CD8-positive, alpha-beta memory T cell (primary cell): ENCODE data around the gene COA4. TPM values are rescaled to one million over a fixed set of nuclear protein-coding genes. Genes with fewer than 3 reads are reported as not detected.
A peak's percentile ranks its signal among the peaks of the same experiment; 100 is the strongest.

ENCODE experiments used
- CTCF ChIA-PET: fragments of 350-600 bp; sonication (Branson Sonifier 250); formaldehyde crosslinking; loops from one replicate; lab custom pipeline; 2021; ENCODE audit warnings: antibody characterized with exemption; lab: Charles Lee
- POLR2A ChIA-PET: fragments of 350-600 bp; sonication (Branson Sonifier 250); formaldehyde crosslinking; loops from one replicate; lab custom pipeline; 2021; ENCODE audit warnings: antibody characterized with exemption; lab: Charles Lee
- DNase-seq, 5 donors: peaks; one replicate each; pipeline versions ENCODE4 v3.0.0 to v3.0.0-alpha.2; 2020 to 2022; ENCODE audit warnings: mixed read lengths in 1 of 5
- H3K27ac ChIP-seq: one replicate; pipeline ENCODE4 v1.7.0; 2013; ENCODE audit warnings: low read depth, mild to moderate bottlenecking, low read length, moderate library complexity
- H3K27me3 ChIP-seq: 2 replicates; pipeline ENCODE4 v1.7.0; 2013; ENCODE audit warnings: low read length, mild to moderate bottlenecking; ENCODE audit not compliant: insufficient read depth, poor library complexity, severe bottlenecking
- H3K36me3 ChIP-seq: 2 replicates; pipeline ENCODE4 v1.7.0; 2013; ENCODE audit warnings: mild to moderate bottlenecking, low read length, moderate library complexity; ENCODE audit not compliant: insufficient read depth
- H3K4me1 ChIP-seq: 2 replicates; pipeline ENCODE4 v1.7.0; 2013; ENCODE audit warnings: mild to moderate bottlenecking, low read length, moderate library complexity; ENCODE audit not compliant: insufficient read depth
- H3K4me3 ChIP-seq: 2 replicates; pipeline ENCODE4 v1.7.0; 2013; ENCODE audit warnings: mild to moderate bottlenecking, low read length
- H3K9me3 ChIP-seq: 2 replicates; pipeline ENCODE4 v1.7.0; 2013; ENCODE audit warnings: mild to moderate bottlenecking, low read length
- H3K27ac Mint-ChIP-seq, 8 donors: one replicate each; pipeline ENCODE4 v1.8.0; 2020 to 2021; ENCODE audit warnings: mixed read lengths in 8 of 8, mild to moderate bottlenecking in 6 of 8, inconsistent platforms in 3 of 8, moderate library complexity in 3 of 8
- H3K27me3 Mint-ChIP-seq, 2 donors: one replicate each; pipeline ENCODE4 v1.8.0; 2020 to 2021; ENCODE audit warnings: mixed read lengths in 2 of 2, mild to moderate bottlenecking in 1 of 2, moderate library complexity in 1 of 2
- H3K36me3 Mint-ChIP-seq, 3 donors: one replicate each; pipeline ENCODE4 v1.8.0; 2020 to 2021; ENCODE audit warnings: mixed read lengths in 3 of 3, inconsistent platforms in 1 of 3, mild to moderate bottlenecking in 1 of 3
- H3K4me1 Mint-ChIP-seq, 3 donors: one replicate each; pipeline ENCODE4 v1.8.0; 2020 to 2021; ENCODE audit warnings: mixed read lengths in 3 of 3, inconsistent platforms in 1 of 3, mild to moderate bottlenecking in 1 of 3
- H3K4me3 Mint-ChIP-seq, 7 donors: one replicate each; pipeline ENCODE4 v1.8.0; 2020 to 2021; ENCODE audit warnings: mixed read lengths in 7 of 7, mild to moderate bottlenecking in 6 of 7, moderate library complexity in 4 of 7, inconsistent platforms in 2 of 7
- H3K9me3 Mint-ChIP-seq, 5 donors: one replicate each; pipeline ENCODE4 v1.8.0; 2020 to 2022; ENCODE audit warnings: mixed read lengths in 5 of 5, mild to moderate bottlenecking in 3 of 5, moderate library complexity in 2 of 5, inconsistent platforms in 1 of 5
- polyA plus RNA-seq: library from polyadenylated mRNA; unstranded; fragments of 300-500 nt; fragmentation: Illumina TruSeq; gene quantifications from one replicate; pipeline ENCODE4 v1.2.3, GENCODE V29; 2021
- total RNA-seq, 2 experiments: library from RNA; stranded (reverse); gene quantifications; one replicate each; pipeline ENCODE4 v1.2.3, GENCODE V29; 2021

COA4 gene
- total RNA-seq, result 100 to 1,000 TPM; 106 TPM
- polyA plus RNA-seq, result 59.8 TPM

DNA sequence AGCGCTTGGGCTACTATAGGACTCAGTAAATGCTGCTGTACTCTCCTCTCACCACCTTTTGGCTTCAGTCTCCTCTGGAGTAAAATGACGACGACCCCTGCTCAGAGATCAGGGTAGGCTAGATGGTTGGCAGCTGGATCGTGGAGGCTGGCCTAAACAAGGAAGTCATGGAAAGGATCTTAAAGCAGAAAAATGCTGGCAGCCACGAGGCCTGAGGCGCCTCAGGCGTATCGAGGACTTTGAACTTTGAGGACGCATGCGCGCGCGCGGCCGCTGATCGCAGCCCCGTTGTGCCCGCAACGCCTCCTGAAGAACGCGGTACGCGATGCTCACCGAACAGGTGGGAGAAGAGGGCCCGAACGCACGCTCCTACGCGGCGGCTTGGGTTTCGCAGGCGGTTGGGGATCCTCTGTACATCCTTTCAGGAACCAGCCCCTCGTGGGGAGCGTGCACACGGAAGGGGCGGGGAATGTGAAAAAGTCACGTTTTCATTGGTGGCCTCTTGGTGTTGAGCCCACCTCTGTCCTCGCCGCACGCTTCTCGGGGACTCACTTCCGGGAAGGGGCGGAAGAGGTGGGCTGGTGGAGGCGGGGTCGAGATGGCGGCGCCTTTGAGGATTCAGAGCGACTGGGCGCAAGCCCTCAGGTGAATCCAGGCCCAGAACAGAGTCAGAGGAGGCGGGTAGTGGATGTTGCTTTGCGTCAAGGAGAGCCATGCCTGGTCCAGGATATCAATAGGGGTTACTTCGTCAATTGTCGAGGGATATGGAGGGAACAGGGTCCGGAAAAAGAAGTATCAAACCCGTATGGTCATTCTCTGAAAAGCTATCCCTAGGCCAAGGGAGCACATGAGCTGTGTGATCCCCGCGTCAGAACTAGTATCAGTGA lies at the start of gene COA4, which contains the start of gene PAAF1:
COA4 (minus strand) TSS at position 423 of the 887 bp plus-strand sequence. CDS start 3,468 bp downstream, outside the sequence.
PAAF1 (plus strand) TSS at position 576 of the 887 bp plus-strand sequence; CDS start at position 599, 23 bp downstream.
- H3K27me3 ChIP-seq, result no peaks in the 10 kb centered on the region
- Mint-ChIP-seq H3K9me3 (no peaks in the 10 kb centered on the region), H3K27ac (peak within 1 kb of the TSS; percentile 89 to 100 (median 99)), H3K4me1 (peaks cover 34 to 52% (median 43%) of the 10 kb centered on the region in 3 donors), H3K36me3 (peaks cover 0 to 41% (median 2%) of the 10 kb centered on the region in 3 donors), H3K27me3 (no peaks in the 10 kb centered on the region), H3K4me3 (peak within 1 kb of the TSS; percentile 95 to 99 (median 97))
- no peaks in the 10 kb centered on the region for H3K9me3 ChIP-seq
- H3K36me3 ChIP-seq, result peaks cover 5% of the 10 kb centered on the region
- H3K27ac ChIP-seq, result peak within 1 kb of the TSS; percentile 81
- DNase-seq, result peak; percentile 88 to 96 (median 93)
- POLR2A ChIA-PET, result interaction anchor here (0.5 kb wide), 1 partner anchor 89 kb away, joined by 7 read pairs; no protein-coding TSS in a partner anchor
- CTCF ChIA-PET, result no interaction called here
- peaks cover 22% of the 10 kb centered on the region for H3K4me1 ChIP-seq
- peak within 1 kb of the TSS; percentile 92 for H3K4me3 ChIP-seq

DNA sequence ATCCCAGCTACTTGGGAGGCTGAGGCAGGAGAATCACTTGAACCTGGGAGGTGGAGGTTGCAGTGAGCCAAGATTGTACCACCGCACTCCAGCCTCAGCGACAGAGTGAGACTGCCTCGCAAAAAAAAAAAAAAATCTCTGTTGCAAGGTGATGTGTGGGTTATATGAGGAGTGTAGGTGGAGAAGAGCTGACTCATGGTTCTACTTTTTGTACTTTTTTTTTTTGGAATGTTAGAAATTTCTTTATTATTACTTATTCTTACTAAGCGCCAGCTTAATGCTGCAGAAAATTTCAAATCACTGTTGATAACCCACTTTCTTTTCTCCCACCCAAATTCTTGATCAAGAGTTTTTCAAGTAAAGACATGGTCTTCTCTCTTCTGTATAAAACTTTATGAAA lies 44.5 kb upstream of the COA4 start:
- no peaks in the 10 kb centered on the region for H3K4me1 Mint-ChIP-seq
- H3K9me3 ChIP-seq, result no peaks in the 10 kb centered on the region
- no peak for DNase-seq
- H3K36me3 ChIP-seq, result peaks cover 20% of the 10 kb centered on the region
- no peaks in the 10 kb centered on the region for H3K27me3 Mint-ChIP-seq
- no peak overlapping the region for H3K27ac ChIP-seq
- CTCF ChIA-PET, result no interaction called here
- no peaks in the 10 kb centered on the region for H3K4me1 ChIP-seq
- H3K27me3 ChIP-seq, result no peaks in the 10 kb centered on the region
- no peak overlapping the region for H3K4me3 ChIP-seq
- H3K36me3 Mint-ChIP-seq, result peaks cover 8 to 77% (median 24%) of the 10 kb centered on the region in 3 donors
- POLR2A ChIA-PET, result no interaction called here
- H3K4me3 Mint-ChIP-seq, result no peak overlapping the region
- H3K9me3 Mint-ChIP-seq, result no peaks in the 10 kb centered on the region
- H3K27ac Mint-ChIP-seq, result peak overlapping the region in 3 of 8 donors; percentile 45 to 75 (median 47)

DNA sequence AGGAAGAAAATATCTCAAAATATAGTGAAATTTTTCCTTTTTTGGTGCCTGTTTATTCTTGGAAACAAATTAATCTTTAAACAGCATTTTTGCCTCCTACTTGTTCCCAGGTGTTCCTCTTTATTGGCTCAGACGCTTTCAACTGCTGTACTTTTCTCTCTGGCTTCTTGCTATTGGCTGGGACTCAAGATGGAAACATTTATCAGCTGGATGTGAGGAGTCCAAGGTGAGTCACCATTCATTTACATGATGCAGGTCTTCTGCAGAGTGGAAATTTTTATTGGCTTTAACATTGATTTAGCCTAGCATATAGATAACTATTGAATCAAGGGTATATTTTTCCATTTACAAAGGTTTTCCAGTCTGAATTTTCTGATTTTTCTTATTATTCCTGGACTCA lies 39.8 kb upstream of the COA4 start:
- peaks cover 8 to 86% (median 30%) of the 10 kb centered on the region in 3 donors for H3K36me3 Mint-ChIP-seq
- no peak overlapping the region for H3K4me3 Mint-ChIP-seq
- Histone ChIP-seq H3K27ac (no peak overlapping the region), H3K36me3 (peaks cover 39% of the 10 kb centered on the region), H3K4me1 (no peaks in the 10 kb centered on the region), H3K27me3 (no peaks in the 10 kb centered on the region), H3K4me3 (no peak overlapping the region), H3K9me3 (no peaks in the 10 kb centered on the region)
- ChIA-PET POLR2A (interaction anchor here (0.7 kb wide), 1 partner anchor 137 kb away, joined by 4 read pairs; no protein-coding TSS in a partner anchor), CTCF (interaction anchor here (1.2 kb wide), 1 partner anchor 11 kb away, joined by 3 read pairs; no protein-coding TSS in a partner anchor)
- no peaks in the 10 kb centered on the region for H3K4me1 Mint-ChIP-seq
- no peaks in the 10 kb centered on the region for H3K9me3 Mint-ChIP-seq
- H3K27ac Mint-ChIP-seq, result peak overlapping the region in 1 of 8 donors; percentile 66
- DNase-seq, result no peak
- no peaks in the 10 kb centered on the region for H3K27me3 Mint-ChIP-seq

DNA sequence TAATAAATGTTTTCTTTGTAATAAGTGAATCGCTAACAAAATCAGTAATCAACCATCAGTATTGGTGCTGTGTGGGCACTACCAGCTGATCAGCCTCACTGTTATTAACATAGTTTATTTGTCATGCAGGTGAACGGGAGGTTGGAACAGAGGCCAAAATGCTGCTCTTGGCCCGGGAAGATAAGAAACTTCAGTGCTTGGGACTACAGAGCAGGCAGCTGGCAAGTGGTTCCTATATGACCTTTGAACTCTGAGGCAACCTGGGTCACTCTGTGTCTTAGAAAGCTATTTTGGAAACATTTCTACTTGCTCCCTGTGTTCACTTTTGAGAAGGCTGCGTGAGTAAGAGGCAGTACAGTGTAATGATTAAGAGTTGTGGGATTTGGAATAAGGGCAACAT lies 37.6 kb upstream of the COA4 start:
- Mint-ChIP-seq H3K27me3 (no peaks in the 10 kb centered on the region), H3K4me1 (no peaks in the 10 kb centered on the region), H3K27ac (no peak overlapping the region), H3K36me3 (peaks cover 10 to 88% (median 31%) of the 10 kb centered on the region in 3 donors), H3K4me3 (peak overlapping the region in 1 of 7 donors; percentile 32), H3K9me3 (no peaks in the 10 kb centered on the region)
- no peaks in the 10 kb centered on the region for H3K9me3 ChIP-seq
- H3K27ac ChIP-seq, result no peak overlapping the region
- H3K36me3 ChIP-seq, result peaks cover 42% of the 10 kb centered on the region
- POLR2A ChIA-PET, result no interaction called here
- CTCF ChIA-PET, result no interaction called here
- DNase-seq, result no peak
- no peaks in the 10 kb centered on the region for H3K27me3 ChIP-seq
- no peak overlapping the region for H3K4me3 ChIP-seq
- no peaks in the 10 kb centered on the region for H3K4me1 ChIP-seq

- Mint-ChIP-seq H3K36me3 (peaks cover 9 to 84% (median 24%) of the 10 kb centered on the region in 3 donors), H3K9me3 (no peaks in the 10 kb centered on the region), H3K4me3 (no peak overlapping the region), H3K27me3 (no peaks in the 10 kb centered on the region), H3K4me1 (no peaks in the 10 kb centered on the region), H3K27ac (peak overlapping the region in 1 of 8 donors; percentile 11)
- Histone ChIP-seq H3K27me3 (no peaks in the 10 kb centered on the region), H3K4me1 (no peaks in the 10 kb centered on the region), H3K4me3 (no peak overlapping the region), H3K9me3 (no peaks in the 10 kb centered on the region), H3K36me3 (peaks cover 36% of the 10 kb centered on the region), H3K27ac (no peak overlapping the region)
- ChIA-PET CTCF (no interaction called here), POLR2A (no interaction called here)
- DNase-seq, result no peak
These were observed 36.8 kb upstream of the COA4 start for GRCh38 chr11:73913472-73913871.

DNA sequence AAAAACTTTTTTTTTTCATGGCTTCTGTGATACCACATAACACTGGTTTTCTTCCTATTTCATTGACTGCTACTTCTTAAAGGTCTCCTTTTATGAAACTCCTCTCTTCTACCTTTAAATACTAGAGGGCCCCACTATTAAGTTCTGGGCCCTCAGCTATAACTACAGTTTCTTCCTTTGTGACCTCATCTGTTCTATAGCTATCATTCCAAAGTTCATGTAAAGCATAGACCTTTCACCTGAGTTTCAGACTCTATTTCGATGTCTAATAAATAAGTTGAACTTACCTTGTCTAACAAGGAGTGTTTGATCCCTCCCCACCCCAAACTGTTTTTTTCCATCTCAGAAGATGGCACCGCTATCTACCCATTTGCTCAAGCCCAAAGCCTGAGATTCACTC lies 35.4 kb upstream of the COA4 start:
- Histone ChIP-seq H3K9me3 (no peaks in the 10 kb centered on the region), H3K27ac (no peak overlapping the region), H3K4me1 (no peaks in the 10 kb centered on the region), H3K36me3 (peaks cover 31% of the 10 kb centered on the region), H3K27me3 (no peaks in the 10 kb centered on the region), H3K4me3 (no peak overlapping the region)
- H3K4me3 Mint-ChIP-seq, result no peak overlapping the region
- peaks cover 0 to 2% (median 0%) of the 10 kb centered on the region in 3 donors for H3K4me1 Mint-ChIP-seq
- H3K27ac Mint-ChIP-seq, result peak overlapping the region in 1 of 8 donors; percentile 2
- H3K36me3 Mint-ChIP-seq, result peaks cover 9 to 81% (median 24%) of the 10 kb centered on the region in 3 donors
- CTCF ChIA-PET, result no interaction called here
- POLR2A ChIA-PET, result no interaction called here
- H3K27me3 Mint-ChIP-seq, result no peaks in the 10 kb centered on the region
- no peaks in the 10 kb centered on the region for H3K9me3 Mint-ChIP-seq
- no peak for DNase-seq

GRCh38 chr11:73907191-73907590 lies 30.5 kb upstream of the COA4 start:
- no peak overlapping the region for H3K4me3 Mint-ChIP-seq
- peak overlapping the region in 4 of 8 donors; percentile 6 to 81 (median 60) for H3K27ac Mint-ChIP-seq
- Histone ChIP-seq H3K36me3 (peaks cover 12% of the 10 kb centered on the region), H3K9me3 (no peaks in the 10 kb centered on the region), H3K27ac (no peak overlapping the region), H3K4me3 (no peak overlapping the region), H3K4me1 (no peaks in the 10 kb centered on the region), H3K27me3 (no peaks in the 10 kb centered on the region)
- H3K27me3 Mint-ChIP-seq, result no peaks in the 10 kb centered on the region
- DNase-seq, result peak in 3 of 5 donors; percentile 2 to 14 (median 10)
- peaks cover 0 to 2% (median 0%) of the 10 kb centered on the region in 3 donors for H3K4me1 Mint-ChIP-seq
- no peaks in the 10 kb centered on the region for H3K9me3 Mint-ChIP-seq
- POLR2A ChIA-PET, result no interaction called here
- H3K36me3 Mint-ChIP-seq, result peaks cover 6 to 67% (median 12%) of the 10 kb centered on the region in 3 donors
- CTCF ChIA-PET, result interaction anchor here (0.8 kb wide), 1 partner anchor 246 kb away, joined by 3 read pairs; no protein-coding TSS in a partner anchor

- POLR2A ChIA-PET, result no interaction called here
These were observed 25.7 kb upstream of the COA4 start for GRCh38 chr11:73902303-73902702.

More at GRCh38 chr11:73902303-73902702, 25.7 kb upstream of the COA4 start:
- H3K27ac ChIP-seq, result no peak overlapping the region
- H3K9me3 ChIP-seq, result no peaks in the 10 kb centered on the region
- H3K36me3 Mint-ChIP-seq, result peaks cover 10 to 61% (median 18%) of the 10 kb centered on the region in 3 donors
- H3K27me3 Mint-ChIP-seq, result no peaks in the 10 kb centered on the region
- H3K4me1 ChIP-seq, result no peaks in the 10 kb centered on the region
- CTCF ChIA-PET, result no interaction called here
- no peak overlapping the region for H3K4me3 ChIP-seq
- no peaks in the 10 kb centered on the region for H3K4me1 Mint-ChIP-seq
- H3K36me3 ChIP-seq, result peaks cover 9% of the 10 kb centered on the region
- peak overlapping the region in 1 of 8 donors; percentile 34 for H3K27ac Mint-ChIP-seq
- H3K27me3 ChIP-seq, result no peaks in the 10 kb centered on the region
- H3K4me3 Mint-ChIP-seq, result no peak overlapping the region
- DNase-seq, result no peak
- H3K9me3 Mint-ChIP-seq, result no peaks in the 10 kb centered on the region
